ENCODE measurements around the gene TVP23C. TPM values are rescaled to one million over a fixed set of nuclear protein-coding genes. Genes with fewer than 3 reads are reported as not detected.
A peak's percentile ranks its signal among the peaks of the same experiment; 100 is the strongest.
"Not testable (repeated sequence)": the region's sequence is repeated elsewhere in the genome, so short reads cannot be mapped to it uniquely, and the experiment has no call there.

Gene TVP23C
- total RNA-seq, 2 donors from 2014 or later, result 30.7 to 73.2 TPM

DNA sequence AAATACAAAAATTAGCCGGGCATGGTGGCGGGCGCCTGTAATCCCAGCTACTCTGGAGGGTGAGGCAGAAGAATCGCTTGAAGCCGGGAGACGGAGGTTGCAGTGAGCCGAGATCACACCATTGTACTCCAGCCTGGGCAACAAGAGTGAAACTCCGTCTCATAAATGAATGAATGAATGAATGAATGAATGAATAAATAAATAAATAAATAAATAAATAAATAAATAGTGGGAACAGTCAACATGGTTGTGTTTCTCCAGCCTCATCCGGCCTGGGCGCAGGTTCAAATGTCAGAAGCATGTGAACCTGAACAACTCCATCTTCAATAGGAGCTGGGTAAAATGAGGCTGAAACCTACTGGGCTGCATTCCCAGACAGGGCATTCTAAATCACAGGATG, 1.8 kb downstream of the TVP23C start:
- Mint-ChIP-seq H3K4me3 (peak overlapping the region; percentile 83), H3K4me1 (peaks cover 17% of the 10 kb centered on the region), H3K36me3 (ENCODE audit: low read depth) (peaks cover 21% of the 10 kb centered on the region)
- not testable (repeated sequence) for H3K27ac Mint-ChIP-seq; H3K27me3 Mint-ChIP-seq (ENCODE audit: insufficient read depth); H3K4me1 ChIP-seq (ENCODE audit: control insufficient read depth, insufficient read depth, low read length); H3K27ac ChIP-seq (ENCODE audit: low read depth, low read length); H3K9ac ChIP-seq (ENCODE audit: extremely low read depth, low read length, poor library complexity, severe bottlenecking); H3K9me3 Mint-ChIP-seq; H3K9me3 ChIP-seq (ENCODE audit: control insufficient read depth, low read length); H3K36me3 ChIP-seq (ENCODE audit: control insufficient read depth, insufficient read depth, low read length); H3K27me3 ChIP-seq (ENCODE audit: control insufficient read depth, insufficient read depth, low read length, poor library complexity, severe bottlenecking); DNase-seq
- WGBS, 2 experiments (ENCODE audit: insufficient coverage in 1 of 2, insufficient read length in 1 of 2), result 97% methylated on average over 6 of the region's 10 CpGs; no CpG with 5 or more reads in 1 of the 2 experiments
- H3K4me3 ChIP-seq (ENCODE audit: low read length), result peak overlapping the region; percentile 78

- H3K36me3 ChIP-seq (ENCODE audit: control insufficient read depth, insufficient read depth, low read length); H3K4me1 ChIP-seq (ENCODE audit: control insufficient read depth, insufficient read depth, low read length); H3K9me3 ChIP-seq (ENCODE audit: control insufficient read depth, low read length); H3K4me3 ChIP-seq (ENCODE audit: low read length); H3K27ac ChIP-seq (ENCODE audit: low read depth, low read length); H3K9ac ChIP-seq (ENCODE audit: extremely low read depth, low read length, poor library complexity, severe bottlenecking); H3K4me3 Mint-ChIP-seq; H3K27me3 Mint-ChIP-seq (ENCODE audit: insufficient read depth); H3K27me3 ChIP-seq (ENCODE audit: control insufficient read depth, insufficient read depth, low read length, poor library complexity, severe bottlenecking); H3K9me3 Mint-ChIP-seq: not testable (repeated sequence)
- 73% methylated on average over 4 of the region's 5 CpGs; no CpG with 5 or more reads in 1 of the 2 experiments for WGBS, 2 experiments (ENCODE audit: insufficient coverage in 1 of 2, insufficient read length in 1 of 2)
- H3K36me3 Mint-ChIP-seq (ENCODE audit: low read depth), result peaks cover 32% of the 10 kb centered on the region
- DNase-seq, result peak; percentile 76
- peak overlapping the region; percentile 88 for H3K27ac Mint-ChIP-seq
- peaks cover 28% of the 10 kb centered on the region for H3K4me1 Mint-ChIP-seq
These were observed 4.7 kb downstream of the TVP23C start for GRCh38 chr17:15558403-15559105.

GRCh38 chr17:15557334-15557832, 5.9 kb downstream of the TVP23C start:
- not testable (repeated sequence) for H3K9me3 Mint-ChIP-seq; H3K9me3 ChIP-seq (ENCODE audit: control insufficient read depth, low read length); H3K36me3 ChIP-seq (ENCODE audit: control insufficient read depth, insufficient read depth, low read length); H3K27me3 ChIP-seq (ENCODE audit: control insufficient read depth, insufficient read depth, low read length, poor library complexity, severe bottlenecking); H3K27ac ChIP-seq (ENCODE audit: low read depth, low read length); H3K4me3 Mint-ChIP-seq; H3K4me1 ChIP-seq (ENCODE audit: control insufficient read depth, insufficient read depth, low read length); H3K27me3 Mint-ChIP-seq (ENCODE audit: insufficient read depth); H3K27ac Mint-ChIP-seq; H3K4me3 ChIP-seq (ENCODE audit: low read length); H3K9ac ChIP-seq (ENCODE audit: extremely low read depth, low read length, poor library complexity, severe bottlenecking)
- peaks cover 31% of the 10 kb centered on the region for H3K36me3 Mint-ChIP-seq (ENCODE audit: low read depth)
- peak; percentile 61 for DNase-seq
- WGBS, 2 experiments (ENCODE audit: insufficient coverage in 1 of 2, insufficient read length in 1 of 2), result 71% methylated on average over 3 of the region's 5 CpGs; no CpG with 5 or more reads in 1 of the 2 experiments
- H3K4me1 Mint-ChIP-seq, result peaks cover 28% of the 10 kb centered on the region

DNA sequence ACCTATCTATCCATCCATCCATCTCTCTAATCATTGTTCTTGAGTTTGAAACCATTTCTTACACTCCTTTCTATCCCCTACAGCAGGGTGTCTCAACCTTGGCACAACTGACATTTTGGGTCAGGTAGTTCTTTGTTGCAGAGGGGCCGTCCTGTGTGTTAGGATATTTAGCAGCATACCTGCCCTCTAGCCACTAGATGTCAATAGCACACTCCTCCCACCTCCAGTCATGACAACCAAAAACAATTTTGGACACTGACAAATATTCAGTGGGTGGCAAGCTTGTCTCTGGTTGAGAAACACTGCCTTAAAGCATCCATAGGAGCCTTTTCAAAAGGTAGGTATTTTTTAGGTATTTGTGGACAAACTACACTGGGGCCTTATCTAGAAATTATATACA, 10.4 kb downstream of the TVP23C start:
- H3K4me3 Mint-ChIP-seq; H3K27me3 Mint-ChIP-seq (ENCODE audit: insufficient read depth); DNase-seq; H3K4me3 ChIP-seq (ENCODE audit: low read length); H3K9me3 Mint-ChIP-seq; H3K9me3 ChIP-seq (ENCODE audit: control insufficient read depth, low read length); H3K4me1 ChIP-seq (ENCODE audit: control insufficient read depth, insufficient read depth, low read length); H3K27ac Mint-ChIP-seq; H3K27ac ChIP-seq (ENCODE audit: low read depth, low read length); H3K9ac ChIP-seq (ENCODE audit: extremely low read depth, low read length, poor library complexity, severe bottlenecking); H3K27me3 ChIP-seq (ENCODE audit: control insufficient read depth, insufficient read depth, low read length, poor library complexity, severe bottlenecking): not testable (repeated sequence)
- Mint-ChIP-seq H3K4me1 (peaks cover 26% of the 10 kb centered on the region), H3K36me3 (ENCODE audit: low read depth) (peaks cover 39% of the 10 kb centered on the region)
- TF ChIP-seq, protein P1, sequence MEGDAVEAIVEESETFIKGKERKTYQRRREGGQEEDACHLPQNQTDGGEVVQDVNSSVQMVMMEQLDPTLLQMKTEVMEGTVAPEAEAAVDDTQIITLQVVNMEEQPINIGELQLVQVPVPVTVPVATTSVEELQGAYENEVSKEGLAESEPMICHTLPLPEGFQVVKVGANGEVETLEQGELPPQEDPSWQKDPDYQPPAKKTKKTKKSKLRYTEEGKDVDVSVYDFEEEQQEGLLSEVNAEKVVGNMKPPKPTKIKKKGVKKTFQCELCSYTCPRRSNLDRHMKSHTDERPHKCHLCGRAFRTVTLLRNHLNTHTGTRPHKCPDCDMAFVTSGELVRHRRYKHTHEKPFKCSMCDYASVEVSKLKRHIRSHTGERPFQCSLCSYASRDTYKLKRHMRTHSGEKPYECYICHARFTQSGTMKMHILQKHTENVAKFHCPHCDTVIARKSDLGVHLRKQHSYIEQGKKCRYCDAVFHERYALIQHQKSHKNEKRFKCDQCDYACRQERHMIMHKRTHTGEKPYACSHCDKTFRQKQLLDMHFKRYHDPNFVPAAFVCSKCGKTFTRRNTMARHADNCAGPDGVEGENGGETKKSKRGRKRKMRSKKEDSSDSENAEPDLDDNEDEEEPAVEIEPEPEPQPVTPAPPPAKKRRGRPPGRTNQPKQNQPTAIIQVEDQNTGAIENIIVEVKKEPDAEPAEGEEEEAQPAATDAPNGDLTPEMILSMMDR (conservative IDR thresholded peaks at IDR 0.05), result peak; percentile 56
- H3K36me3 ChIP-seq (ENCODE audit: control insufficient read depth, insufficient read depth, low read length), result peaks cover 36% of the 10 kb centered on the region
- WGBS, 2 experiments (ENCODE audit: insufficient coverage in 1 of 2, insufficient read length in 1 of 2), result no CpG with 5 or more reads among the region's 1 CpG

GRCh38 chr17:15549552-15549951, 13.7 kb downstream of the TVP23C start:
- not testable (repeated sequence) for H3K27me3 ChIP-seq (ENCODE audit: control insufficient read depth, insufficient read depth, low read length, poor library complexity, severe bottlenecking); H3K9me3 Mint-ChIP-seq; H3K27me3 Mint-ChIP-seq (ENCODE audit: insufficient read depth); H3K27ac ChIP-seq (ENCODE audit: low read depth, low read length); H3K9ac ChIP-seq (ENCODE audit: extremely low read depth, low read length, poor library complexity, severe bottlenecking); H3K4me3 ChIP-seq (ENCODE audit: low read length); H3K4me3 Mint-ChIP-seq; H3K9me3 ChIP-seq (ENCODE audit: control insufficient read depth, low read length); H3K4me1 ChIP-seq (ENCODE audit: control insufficient read depth, insufficient read depth, low read length)
- DNase-seq, result peak; percentile 37
- 91 to 100% methylated on average over 2 to 3 of the region's 3 CpGs for WGBS, 2 experiments (ENCODE audit: insufficient coverage in 1 of 2, insufficient read length in 1 of 2)
- Mint-ChIP-seq H3K27ac (peak overlapping the region; percentile 35), H3K4me1 (peaks cover 20% of the 10 kb centered on the region), H3K36me3 (ENCODE audit: low read depth) (peaks cover 47% of the 10 kb centered on the region)
- H3K36me3 ChIP-seq (ENCODE audit: control insufficient read depth, insufficient read depth, low read length), result peaks cover 52% of the 10 kb centered on the region

DNA sequence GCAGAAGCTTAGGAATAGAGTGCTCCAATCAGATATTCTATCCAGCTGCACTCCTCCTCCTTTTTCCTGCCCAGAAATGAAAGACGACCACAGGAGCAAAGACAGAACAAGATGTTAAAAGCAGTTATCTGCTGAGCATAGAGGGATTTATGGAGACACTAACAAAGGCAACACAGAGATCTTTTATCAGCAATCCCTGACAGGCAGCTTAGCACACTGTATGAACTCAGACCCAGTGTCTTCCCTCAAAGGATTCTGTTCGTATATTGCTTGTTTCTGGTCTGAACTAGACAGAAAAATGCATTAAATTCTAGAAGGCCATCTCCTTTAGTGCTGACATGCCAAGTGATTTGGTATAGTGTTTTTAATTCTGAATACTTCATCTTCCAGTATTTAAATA, 16.7 kb downstream of the TVP23C start:
- 92% methylated on average over 1 of the region's 2 CpGs; no CpG with 5 or more reads in 1 of the 2 experiments for WGBS, 2 experiments (ENCODE audit: insufficient coverage in 1 of 2, insufficient read length in 1 of 2)
- H3K27ac ChIP-seq (ENCODE audit: low read depth, low read length); H3K9me3 Mint-ChIP-seq; H3K27ac Mint-ChIP-seq; H3K4me3 ChIP-seq (ENCODE audit: low read length); DNase-seq; H3K4me1 ChIP-seq (ENCODE audit: control insufficient read depth, insufficient read depth, low read length); H3K27me3 ChIP-seq (ENCODE audit: control insufficient read depth, insufficient read depth, low read length, poor library complexity, severe bottlenecking); H3K27me3 Mint-ChIP-seq (ENCODE audit: insufficient read depth); H3K9me3 ChIP-seq (ENCODE audit: control insufficient read depth, low read length); H3K4me3 Mint-ChIP-seq; H3K9ac ChIP-seq (ENCODE audit: extremely low read depth, low read length, poor library complexity, severe bottlenecking): not testable (repeated sequence)
- Mint-ChIP-seq H3K36me3 (ENCODE audit: low read depth) (peaks cover 55% of the 10 kb centered on the region), H3K4me1 (peaks cover 14% of the 10 kb centered on the region)
- H3K36me3 ChIP-seq (ENCODE audit: control insufficient read depth, insufficient read depth, low read length), result peaks cover 56% of the 10 kb centered on the region
